IMR-90 (cell line): ENCODE data around the gene TMEM181.

ENCODE experiments used
- BHLHE40 ChIP-seq: fragments of 150-350 bp; IDR thresholded peaks from 2 replicates; pipeline ENCODE4 v1.6.1; 2016; ENCODE audit warnings: mild to moderate bottlenecking, low read depth, low read length
- CEBPB ChIP-seq: IDR thresholded peaks from 2 replicates; pipeline ENCODE4 v1.6.1; 2012; ENCODE audit warnings: low read depth, low read length, improper control_type of control experiment
- FOS ChIP-seq: fragments of 150-350 bp; IDR thresholded peaks from 2 replicates; pipeline ENCODE4 v1.6.1; 2016; ENCODE audit warnings: low read depth, low read length
- MAFK ChIP-seq: IDR thresholded peaks from 2 replicates; pipeline ENCODE4 v1.6.1; 2012; ENCODE audit warnings: low read depth, low read length, improper control_type of control experiment
- MXI1 ChIP-seq: IDR thresholded peaks from 2 replicates; pipeline ENCODE4 v1.6.1; 2012; ENCODE audit warnings: low read depth, mild to moderate bottlenecking, low read length, moderate library complexity, borderline replicate concordance
- POLR2A ChIP-seq: IDR thresholded peaks from 2 replicates; pipeline ENCODE4 v1.6.1; 2012; ENCODE audit warnings: mild to moderate bottlenecking, low read depth, low read length
- RAD21 ChIP-seq: IDR thresholded peaks from 2 replicates; pipeline ENCODE4 v1.6.1; 2012; ENCODE audit warnings: low read length, improper control_type of control experiment
- RCOR1 ChIP-seq: IDR thresholded peaks from 2 replicates; pipeline ENCODE4 v1.6.1; 2012; ENCODE audit warnings: mild to moderate bottlenecking, low read length, improper control_type of control experiment; ENCODE audit not compliant: insufficient replicate concordance
- RFX5 ChIP-seq: IDR thresholded peaks from 2 replicates; pipeline ENCODE4 v1.8.0; 2012; ENCODE audit warnings: low read depth, mild to moderate bottlenecking, low read length, moderate library complexity
- SMC3 ChIP-seq: fragments of 150-350 bp; IDR thresholded peaks from 2 replicates; pipeline ENCODE4 v1.6.1; 2016; ENCODE audit warnings: low read depth, mild to moderate bottlenecking, antibody characterized with exemption, low read length, moderate library complexity
- TF ChIP-seq, protein P1 (sequence below): conservative IDR thresholded peaks from 2 replicates; pipeline ENCODE4 v1.5.1; 2012; ENCODE audit warnings: mild to moderate bottlenecking, low read depth, low read length, improper control_type of control experiment
- TF ChIP-seq, protein P2 (sequence below): fragments of 150-350 bp; IDR thresholded peaks from 2 replicates; pipeline ENCODE4 v1.6.1; 2017; ENCODE audit warnings: mild to moderate bottlenecking, antibody characterized with exemption, low read length, low read depth
- TF ChIP-seq, protein P3 (sequence below): fragments of 150-350 bp; IDR thresholded peaks from 2 replicates; pipeline ENCODE4 v1.6.1; 2016; ENCODE audit warnings: low read depth, mild to moderate bottlenecking, low read length, moderate library complexity, borderline replicate concordance

DNA sequence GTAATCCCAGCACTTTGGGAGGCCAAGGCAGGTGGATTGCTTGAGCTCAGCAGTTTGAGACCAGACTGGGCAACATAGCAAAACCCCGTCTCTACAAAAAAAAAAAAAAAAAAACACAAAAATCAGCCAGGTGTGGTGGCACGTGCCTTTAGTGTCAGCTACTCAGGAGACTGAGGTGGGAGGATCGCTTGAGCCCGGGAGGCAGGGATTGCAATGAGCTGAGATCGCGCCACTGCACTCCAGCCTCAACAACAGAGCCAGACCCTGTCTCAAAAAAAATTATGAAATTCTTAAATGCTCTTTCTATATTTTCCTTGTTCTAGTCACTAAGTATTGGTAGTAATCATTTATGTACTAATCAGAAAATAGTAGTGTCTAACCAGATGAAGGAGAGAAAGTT is 120.6 kb downstream of the TMEM181 start:
- TF ChIP-seq, protein P1, sequence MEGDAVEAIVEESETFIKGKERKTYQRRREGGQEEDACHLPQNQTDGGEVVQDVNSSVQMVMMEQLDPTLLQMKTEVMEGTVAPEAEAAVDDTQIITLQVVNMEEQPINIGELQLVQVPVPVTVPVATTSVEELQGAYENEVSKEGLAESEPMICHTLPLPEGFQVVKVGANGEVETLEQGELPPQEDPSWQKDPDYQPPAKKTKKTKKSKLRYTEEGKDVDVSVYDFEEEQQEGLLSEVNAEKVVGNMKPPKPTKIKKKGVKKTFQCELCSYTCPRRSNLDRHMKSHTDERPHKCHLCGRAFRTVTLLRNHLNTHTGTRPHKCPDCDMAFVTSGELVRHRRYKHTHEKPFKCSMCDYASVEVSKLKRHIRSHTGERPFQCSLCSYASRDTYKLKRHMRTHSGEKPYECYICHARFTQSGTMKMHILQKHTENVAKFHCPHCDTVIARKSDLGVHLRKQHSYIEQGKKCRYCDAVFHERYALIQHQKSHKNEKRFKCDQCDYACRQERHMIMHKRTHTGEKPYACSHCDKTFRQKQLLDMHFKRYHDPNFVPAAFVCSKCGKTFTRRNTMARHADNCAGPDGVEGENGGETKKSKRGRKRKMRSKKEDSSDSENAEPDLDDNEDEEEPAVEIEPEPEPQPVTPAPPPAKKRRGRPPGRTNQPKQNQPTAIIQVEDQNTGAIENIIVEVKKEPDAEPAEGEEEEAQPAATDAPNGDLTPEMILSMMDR, result no peak
- TF ChIP-seq CEBPB (no peak), MXI1 (no peak), RAD21 (no peak), BHLHE40 (no peak), POLR2A (no peak), RCOR1 (no peak), RFX5 (no peak), MAFK (no peak), FOS (no peak), SMC3 (no peak)
- TF ChIP-seq, protein P2, sequence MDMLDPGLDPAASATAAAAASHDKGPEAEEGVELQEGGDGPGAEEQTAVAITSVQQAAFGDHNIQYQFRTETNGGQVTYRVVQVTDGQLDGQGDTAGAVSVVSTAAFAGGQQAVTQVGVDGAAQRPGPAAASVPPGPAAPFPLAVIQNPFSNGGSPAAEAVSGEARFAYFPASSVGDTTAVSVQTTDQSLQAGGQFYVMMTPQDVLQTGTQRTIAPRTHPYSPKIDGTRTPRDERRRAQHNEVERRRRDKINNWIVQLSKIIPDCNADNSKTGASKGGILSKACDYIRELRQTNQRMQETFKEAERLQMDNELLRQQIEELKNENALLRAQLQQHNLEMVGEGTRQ, result no peak
- TF ChIP-seq, protein P3, sequence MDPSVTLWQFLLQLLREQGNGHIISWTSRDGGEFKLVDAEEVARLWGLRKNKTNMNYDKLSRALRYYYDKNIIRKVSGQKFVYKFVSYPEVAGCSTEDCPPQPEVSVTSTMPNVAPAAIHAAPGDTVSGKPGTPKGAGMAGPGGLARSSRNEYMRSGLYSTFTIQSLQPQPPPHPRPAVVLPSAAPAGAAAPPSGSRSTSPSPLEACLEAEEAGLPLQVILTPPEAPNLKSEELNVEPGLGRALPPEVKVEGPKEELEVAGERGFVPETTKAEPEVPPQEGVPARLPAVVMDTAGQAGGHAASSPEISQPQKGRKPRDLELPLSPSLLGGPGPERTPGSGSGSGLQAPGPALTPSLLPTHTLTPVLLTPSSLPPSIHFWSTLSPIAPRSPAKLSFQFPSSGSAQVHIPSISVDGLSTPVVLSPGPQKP, result no peak
